A204.1 (cell line): ENCODE measurements around the gene MRFAP1L1.

ENCODE experiments used
- FAIRE-seq: peaks from 2 replicates; lab custom pipeline; 2012; peaks lifted over from hg19 to GRCh38; lab: Jason Lieb, UNC

MRFAP1L1 gene

GRCh38 chr4:6658597-6659075 lies 51.0 kb downstream of the MRFAP1L1 start:
- no peak for FAIRE-seq

GRCh38 chr4:6658209-6658595 lies 51.5 kb downstream of the MRFAP1L1 start:
- FAIRE-seq = no peak
